Smooth muscle cell (in vitro differentiated cells): ENCODE results near the gene ADAMTS16. TPM values are rescaled to one million over a fixed set of nuclear protein-coding genes. Genes with fewer than 3 reads are reported as not detected.

ENCODE experiments used
- DNase-seq: peaks from one replicate; lab custom pipeline; 2025; ENCODE audit not compliant: unreplicated experiment; lab: John Stamatoyannopoulos, UW
- H2AFZ ChIP-seq: fragments of 200-600 bp; sonication (generic); 2 replicates; pipeline ENCODE4 v1.6.0; 2016; ENCODE audit warnings: antibody characterized with exemption, low read depth, mild to moderate bottlenecking
- H3F3A ChIP-seq: fragments of 200-600 bp; sonication (generic); 2 replicates; pipeline ENCODE4 v1.6.0; 2017; ENCODE audit warnings: antibody characterized with exemption, low read depth
- H3K27ac ChIP-seq: fragments of 200-600 bp; sonication (generic); 2 replicates; pipeline ENCODE4 v1.5.1; 2016; ENCODE audit warnings: low read depth, mild to moderate bottlenecking
- H3K27me3 ChIP-seq: fragments of 200-600 bp; sonication (generic); 2 replicates; pipeline ENCODE4 v1.6.1; 2016; ENCODE audit warnings: low read depth, mild to moderate bottlenecking
- H3K36me3 ChIP-seq: fragments of 200-600 bp; sonication (generic); 2 replicates; pipeline ENCODE4 v1.5.1; 2016; ENCODE audit warnings: low read depth
- H3K4me1 ChIP-seq: fragments of 200-600 bp; sonication (generic); 2 replicates; pipeline ENCODE4 v1.5.1; 2016; ENCODE audit warnings: low read depth
- H3K4me2 ChIP-seq: fragments of 200-600 bp; sonication (generic); 2 replicates; pipeline ENCODE4 v1.6.0; 2016; ENCODE audit warnings: mild to moderate bottlenecking
- H3K4me3 ChIP-seq: fragments of 200-600 bp; sonication (generic); 2 replicates; pipeline ENCODE4 v1.5.1; 2016; ENCODE audit warnings: mild to moderate bottlenecking
- H3K79me2 ChIP-seq: fragments of 200-600 bp; sonication (generic); 2 replicates; pipeline ENCODE4 v1.6.0; 2016; ENCODE audit warnings: low read depth, mild to moderate bottlenecking
- H3K9ac ChIP-seq: fragments of 200-600 bp; sonication (generic); 2 replicates; pipeline ENCODE4 v1.6.0; 2016; ENCODE audit warnings: low read depth
- H3K9me3 ChIP-seq: fragments of 200-600 bp; sonication (generic); replicated peaks from 2 replicates; pipeline ENCODE4 v1.5.1; 2016; ENCODE audit warnings: low read depth
- H4K20me1 ChIP-seq: fragments of 200-600 bp; sonication (generic); 2 replicates; pipeline ENCODE4 v1.6.0; 2016; ENCODE audit warnings: low read depth
- WGBS: methylation state at CpG from one replicate; pipeline ENCODE4 v1.1.7; 2016; ENCODE audit warnings: low lambda C conversion rate; 5-methylcytosine and 5-hydroxymethylcytosine counted together
- polyA plus RNA-seq: library from polyadenylated mRNA; unstranded; fragments of >200 nt; fragmentation: Nextera tagmentation; extraction: Ambion mirVana; gene quantifications from 2 replicates; pipeline ENCODE4 v1.2.1, GENCODE V29; 2016
- total RNA-seq: library from RNA; depleted of rRNA; stranded (reverse); fragments of >200 nt; gene quantifications from 2 replicates; pipeline ENCODE4 v1.2.3, GENCODE V29; 2014
- TF ChIP-seq, protein P1 (sequence below): fragments of 200-600 bp; sonication (generic); IDR thresholded peaks from 2 replicates; pipeline ENCODE4 v1.5.1; 2017; ENCODE audit warnings: borderline replicate concordance, mild to moderate bottlenecking, antibody characterized with exemption; ENCODE audit not compliant: insufficient read depth, poor library complexity, severe bottlenecking

The ADAMTS16 gene
- total and polyA plus RNA-seq, 2 experiments from 2014 or later, result 4.7 to 6.2 TPM

DNA sequence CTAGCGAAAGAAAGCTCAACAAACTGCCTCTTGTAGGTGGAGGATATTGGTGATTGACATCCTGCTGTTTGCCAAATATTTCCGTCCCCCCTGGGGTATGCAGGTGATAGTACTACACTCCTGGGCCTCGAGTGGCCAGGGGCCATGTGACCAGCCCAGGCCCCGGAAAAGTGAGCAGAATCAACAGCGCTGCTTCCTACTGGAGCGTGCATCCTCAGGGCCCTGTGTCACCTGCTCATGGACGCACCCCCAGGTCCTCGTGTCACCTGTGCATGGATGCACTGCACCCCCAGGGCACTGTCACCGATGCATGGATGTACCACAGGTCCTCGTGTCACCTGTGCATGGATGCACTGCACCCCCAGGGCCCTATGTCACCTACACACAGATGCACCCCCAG is 43.8 kb downstream of the ADAMTS16 start:
- no peaks in the 10 kb centered on the region for H3K79me2 ChIP-seq
- no peaks in the 10 kb centered on the region for H3K36me3 ChIP-seq
- no peak overlapping the region for H3K27ac ChIP-seq
- TF ChIP-seq, protein P1, sequence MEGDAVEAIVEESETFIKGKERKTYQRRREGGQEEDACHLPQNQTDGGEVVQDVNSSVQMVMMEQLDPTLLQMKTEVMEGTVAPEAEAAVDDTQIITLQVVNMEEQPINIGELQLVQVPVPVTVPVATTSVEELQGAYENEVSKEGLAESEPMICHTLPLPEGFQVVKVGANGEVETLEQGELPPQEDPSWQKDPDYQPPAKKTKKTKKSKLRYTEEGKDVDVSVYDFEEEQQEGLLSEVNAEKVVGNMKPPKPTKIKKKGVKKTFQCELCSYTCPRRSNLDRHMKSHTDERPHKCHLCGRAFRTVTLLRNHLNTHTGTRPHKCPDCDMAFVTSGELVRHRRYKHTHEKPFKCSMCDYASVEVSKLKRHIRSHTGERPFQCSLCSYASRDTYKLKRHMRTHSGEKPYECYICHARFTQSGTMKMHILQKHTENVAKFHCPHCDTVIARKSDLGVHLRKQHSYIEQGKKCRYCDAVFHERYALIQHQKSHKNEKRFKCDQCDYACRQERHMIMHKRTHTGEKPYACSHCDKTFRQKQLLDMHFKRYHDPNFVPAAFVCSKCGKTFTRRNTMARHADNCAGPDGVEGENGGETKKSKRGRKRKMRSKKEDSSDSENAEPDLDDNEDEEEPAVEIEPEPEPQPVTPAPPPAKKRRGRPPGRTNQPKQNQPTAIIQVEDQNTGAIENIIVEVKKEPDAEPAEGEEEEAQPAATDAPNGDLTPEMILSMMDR, result no peak
- H3F3A ChIP-seq, result no peaks in the 10 kb centered on the region
- H3K4me2 ChIP-seq, result no peak overlapping the region
- H3K9ac ChIP-seq, result no peak overlapping the region
- H3K27me3 ChIP-seq, result peaks cover 3% of the 10 kb centered on the region
- WGBS, result 91% methylated on average over 10 of the region's 10 CpGs
- no peaks in the 10 kb centered on the region for H4K20me1 ChIP-seq
- DNase-seq, result no peak
- H2AFZ ChIP-seq, result no peak overlapping the region
- H3K4me3 ChIP-seq, result no peak overlapping the region
- H3K4me1 ChIP-seq, result peaks cover 27% of the 10 kb centered on the region
- H3K9me3 ChIP-seq, result no peaks in the 10 kb centered on the region

DNA sequence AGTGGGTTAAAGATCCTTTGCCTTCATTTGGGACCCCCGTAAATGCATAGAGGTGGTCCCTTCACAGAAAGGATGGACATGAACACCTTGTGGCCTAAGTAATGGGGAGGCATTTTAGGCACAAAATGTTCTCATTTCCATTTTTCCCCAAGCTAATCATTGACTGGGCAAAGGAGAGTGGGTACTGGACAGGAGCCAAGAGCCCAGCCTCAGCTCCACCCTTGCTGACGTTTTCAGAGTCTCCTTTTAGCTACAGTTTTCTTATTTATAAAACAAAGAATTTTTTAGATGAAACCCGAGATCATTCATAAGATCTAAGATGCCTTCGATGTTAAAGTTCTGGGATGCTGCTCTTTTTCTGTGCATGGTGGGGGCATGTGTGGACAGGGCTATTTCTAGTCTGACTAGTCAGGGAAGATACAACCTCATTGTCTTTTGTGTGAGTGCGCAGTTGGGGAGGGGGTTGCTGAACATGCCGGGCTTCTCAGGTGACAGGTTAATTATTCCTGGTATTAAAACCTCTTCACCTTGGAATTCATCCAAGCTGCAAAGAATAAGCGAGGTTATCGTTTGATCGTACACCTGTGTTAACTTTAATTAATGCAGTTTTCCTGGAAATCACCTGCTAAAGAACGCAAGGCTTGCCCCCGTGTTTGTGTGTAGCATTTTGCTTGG is 48.4 kb downstream of the ADAMTS16 start:
- Histone ChIP-seq H2AFZ (no peak overlapping the region), H3K27ac (no peak overlapping the region), H3K4me2 (no peak overlapping the region), H3K27me3 (no peaks in the 10 kb centered on the region), H3K9me3 (no peaks in the 10 kb centered on the region), H4K20me1 (no peaks in the 10 kb centered on the region), H3F3A (no peaks in the 10 kb centered on the region), H3K4me1 (peaks cover under 1% of the 10 kb centered on the region), H3K79me2 (no peaks in the 10 kb centered on the region), H3K9ac (no peak overlapping the region), H3K4me3 (no peak overlapping the region), H3K36me3 (no peaks in the 10 kb centered on the region)
- TF ChIP-seq, protein P1, result no peak
- 94% methylated on average over 11 of the region's 11 CpGs for WGBS
- DNase-seq, result no peak

DNA sequence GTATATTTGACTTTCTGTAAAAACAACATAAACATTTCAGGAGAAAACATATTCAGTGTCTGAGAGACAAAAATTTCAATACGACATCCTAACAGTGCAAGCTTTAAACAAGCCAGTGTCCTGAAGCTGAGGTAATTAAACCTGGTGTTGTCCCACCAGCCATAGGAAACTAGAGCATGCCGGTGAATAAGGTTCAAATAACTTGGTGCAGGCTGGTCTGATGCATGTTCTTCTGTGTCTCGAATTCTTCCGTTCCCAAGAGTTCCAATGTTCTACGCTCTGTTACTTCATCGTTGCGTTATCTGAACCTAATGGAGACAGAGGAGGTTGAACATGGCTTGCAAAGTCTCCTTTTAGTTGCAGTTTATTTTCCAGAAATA is 48.9 kb downstream of the ADAMTS16 start:
- Histone ChIP-seq H3K4me3 (no peak overlapping the region), H3K9ac (no peak overlapping the region), H3K27ac (no peak overlapping the region), H2AFZ (no peak overlapping the region), H3K4me2 (no peak overlapping the region), H3K4me1 (no peaks in the 10 kb centered on the region), H3K36me3 (no peaks in the 10 kb centered on the region), H3K79me2 (no peaks in the 10 kb centered on the region), H3F3A (no peaks in the 10 kb centered on the region), H3K27me3 (no peaks in the 10 kb centered on the region), H3K9me3 (no peaks in the 10 kb centered on the region), H4K20me1 (no peaks in the 10 kb centered on the region)
- no peak for DNase-seq
- TF ChIP-seq, protein P1, result no peak
- WGBS, result 95% methylated on average over 7 of the region's 7 CpGs

DNA sequence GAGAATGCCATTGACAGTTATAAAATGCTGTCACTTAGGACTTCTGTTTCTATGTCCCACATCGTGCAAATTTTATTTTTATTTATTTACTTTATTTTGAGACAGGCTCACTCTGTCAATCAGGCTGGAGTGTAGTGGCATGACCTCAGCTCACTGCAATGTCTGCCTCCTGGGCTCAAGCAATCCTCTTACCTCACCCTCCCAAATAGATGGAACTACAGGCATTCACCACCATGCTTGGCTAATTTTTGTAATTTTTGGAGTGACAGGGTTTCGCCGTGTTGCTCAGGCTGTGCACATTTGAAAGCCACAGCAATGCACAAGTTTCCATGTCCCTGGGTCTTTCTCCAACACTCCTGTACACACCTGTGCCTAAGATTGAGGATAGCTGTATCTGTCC is 51.8 kb downstream of the ADAMTS16 start:
- Histone ChIP-seq H3K9ac (no peak overlapping the region), H3K36me3 (no peaks in the 10 kb centered on the region), H3K4me2 (no peak overlapping the region), H3K27me3 (no peaks in the 10 kb centered on the region), H3F3A (no peaks in the 10 kb centered on the region), H3K79me2 (no peaks in the 10 kb centered on the region), H3K4me1 (no peaks in the 10 kb centered on the region), H4K20me1 (no peaks in the 10 kb centered on the region), H2AFZ (no peak overlapping the region), H3K4me3 (no peak overlapping the region), H3K27ac (no peak overlapping the region), H3K9me3 (no peaks in the 10 kb centered on the region)
- 93% methylated on average over 3 of the region's 3 CpGs for WGBS
- DNase-seq, result no peak
- TF ChIP-seq, protein P1, result no peak
